Glomerular visceral epithelial cell (primary cell): Measurements from ENCODE around the gene PPIA.

Experiments used
- DNase-seq: peaks from one replicate; pipeline ENCODE4 v3.0.0-alpha.2; 2016; ENCODE audit errors: extremely low spot score

PPIA gene

DNA sequence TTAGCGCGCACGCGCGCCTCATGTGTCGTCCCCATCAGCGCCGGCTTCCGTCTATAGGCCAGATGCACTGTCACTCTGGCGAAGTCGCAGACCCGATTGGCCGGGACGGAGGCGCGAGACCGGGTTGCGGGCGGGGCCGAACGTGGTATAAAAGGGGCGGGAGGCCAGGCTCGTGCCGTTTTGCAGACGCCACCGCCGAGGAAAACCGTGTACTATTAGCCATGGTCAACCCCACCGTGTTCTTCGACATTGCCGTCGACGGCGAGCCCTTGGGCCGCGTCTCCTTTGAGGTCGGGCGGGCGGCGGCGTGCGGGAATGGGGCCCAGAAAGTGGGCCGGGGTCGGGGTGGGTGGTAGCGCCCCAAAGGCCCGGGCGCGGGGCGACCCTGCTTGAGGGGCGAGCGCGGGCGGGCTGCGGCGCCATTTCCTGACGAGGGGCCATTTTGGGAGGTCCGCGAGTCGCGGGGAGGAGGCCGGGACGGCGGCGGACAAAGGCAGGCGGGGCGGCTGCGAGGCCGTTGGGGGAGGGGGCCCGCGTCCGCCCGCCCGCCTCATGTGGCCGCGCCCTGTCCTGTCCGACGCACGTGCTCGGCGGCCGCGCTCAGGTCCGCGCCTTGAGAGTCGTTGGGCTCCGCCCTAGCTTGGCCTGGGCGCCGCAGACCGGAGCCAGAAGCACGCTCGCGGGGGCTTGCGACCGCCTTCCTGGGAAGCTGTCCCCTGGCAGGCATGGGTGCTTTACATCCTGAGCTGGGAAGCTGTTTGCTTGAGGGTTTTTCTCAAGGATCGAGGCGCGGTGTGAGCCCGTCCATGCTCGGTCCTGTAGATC lies at the start of gene PPIA:
TSS of gene PPIA (plus strand) at position 178 of the 825 bp plus-strand sequence. CDS start at position 222, 44 bp downstream.
- DNase-seq = peak; percentile 98

DNA sequence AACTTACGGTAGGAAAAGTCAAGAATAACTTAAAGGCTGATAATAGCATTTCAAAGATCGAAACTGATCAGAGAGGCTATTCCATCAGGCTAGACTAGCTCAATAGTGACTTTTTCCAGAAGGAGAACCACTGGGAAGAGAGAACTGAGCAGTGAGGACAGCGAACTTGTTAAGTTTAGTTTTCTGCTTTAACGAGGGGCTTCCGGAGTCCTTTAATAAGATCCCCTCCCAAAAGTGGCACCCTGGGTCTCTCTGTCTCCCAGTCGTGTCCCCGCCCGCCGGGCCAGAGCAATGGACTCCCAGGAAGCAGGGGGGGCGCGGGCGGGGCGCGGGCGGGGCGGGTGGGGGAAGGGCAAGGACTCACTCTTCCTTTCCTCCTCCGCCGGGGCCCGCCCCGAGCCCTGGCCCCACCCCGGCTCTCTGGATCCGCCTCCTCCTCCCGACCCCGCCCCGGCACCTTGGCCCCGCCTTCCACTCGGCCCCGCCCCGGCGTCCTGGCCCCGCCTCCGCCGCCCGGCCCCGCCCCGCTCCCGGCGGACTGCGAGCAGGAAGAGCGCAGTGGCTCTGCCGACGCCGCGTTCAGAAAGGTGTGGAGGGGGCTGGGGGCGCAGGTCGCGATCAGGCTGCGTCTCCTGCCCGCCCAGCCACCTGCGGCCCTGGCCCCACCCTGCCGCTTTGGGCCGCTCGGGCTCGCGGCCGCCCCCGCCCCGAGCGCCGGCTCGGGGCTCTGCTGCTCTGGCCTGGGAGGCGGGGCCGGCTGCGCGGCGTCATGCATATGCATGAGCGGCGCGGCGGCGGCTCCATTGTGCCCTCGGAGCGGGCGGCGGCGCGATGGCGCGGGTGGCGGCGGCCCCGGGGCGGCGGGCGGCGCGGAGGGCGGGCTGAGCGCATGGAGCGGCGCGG lies 48.2 kb upstream of the PPIA start, which contains the start of gene ZMIZ2:
TSS of gene ZMIZ2 (plus strand) at position 803 of the 903 bp plus-strand sequence. CDS start 7,403 bp downstream, outside the sequence.
- peak; percentile 92 for DNase-seq

DNA sequence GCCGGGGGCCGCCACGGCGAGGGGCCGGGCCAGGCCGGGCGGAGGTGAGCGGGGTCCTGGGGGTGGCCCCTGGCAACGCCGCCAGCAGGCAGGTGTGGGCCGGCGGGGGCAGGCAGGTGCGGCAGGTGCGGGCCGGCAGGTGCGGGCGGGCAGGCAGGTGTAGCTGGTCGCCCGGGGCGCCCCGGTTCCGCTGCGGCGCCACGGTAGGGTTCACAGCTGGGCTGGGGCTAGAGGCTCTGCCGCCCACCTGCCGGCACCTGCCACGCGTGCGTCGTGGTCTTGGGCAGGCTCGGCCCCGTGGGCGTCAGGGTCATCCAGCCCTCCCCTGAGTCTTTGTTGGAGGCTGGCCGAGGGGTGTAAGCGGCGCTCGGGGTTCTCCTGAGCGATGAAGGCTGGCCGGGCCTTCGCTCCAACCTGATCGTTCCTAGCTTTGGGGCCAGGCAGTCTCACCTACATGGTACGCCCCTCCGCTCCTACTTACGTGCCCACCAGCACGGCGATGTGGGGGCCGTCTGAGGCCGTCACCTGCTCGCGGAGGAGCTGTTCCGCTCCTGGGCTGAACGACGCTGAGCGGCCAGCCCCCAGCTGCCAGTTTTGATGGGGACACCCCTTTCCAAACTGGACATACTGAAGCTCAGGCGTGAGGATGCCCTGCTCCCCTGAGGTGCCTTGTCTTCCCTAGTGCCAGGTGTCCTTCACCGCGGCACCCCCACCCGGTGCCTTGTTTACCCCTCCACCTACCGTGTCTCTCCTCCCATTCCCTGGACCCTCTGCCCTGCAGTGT lies 47.3 kb upstream of the PPIA start:
- DNase-seq = no peak

DNA sequence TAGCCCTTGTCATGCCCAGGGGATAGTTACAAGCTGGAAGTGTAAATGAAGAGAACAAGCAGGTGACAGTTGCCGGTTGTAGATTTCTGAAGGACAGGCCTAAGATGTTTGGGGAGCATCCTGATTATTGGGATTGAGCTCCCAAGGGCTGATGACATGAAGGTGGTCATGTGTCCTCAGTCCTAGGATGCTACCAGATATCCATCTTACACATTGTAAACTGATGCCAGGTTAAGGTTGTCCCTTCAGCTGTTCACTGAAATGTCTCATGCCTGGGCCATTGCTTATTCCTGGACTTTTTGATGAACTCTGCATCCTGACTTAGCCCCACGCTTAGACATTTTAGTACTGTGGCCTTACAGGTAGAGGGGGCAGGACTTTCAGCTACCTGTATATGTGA lies 46.5 kb upstream of the PPIA start:
- no peak for DNase-seq

GRCh38 chr7:44750424-44750823 lies 46.1 kb upstream of the PPIA start:
- no peak for DNase-seq

GRCh38 chr7:44750921-44751571 lies 45.4 kb upstream of the PPIA start:
- DNase-seq = peak; percentile 80

DNA sequence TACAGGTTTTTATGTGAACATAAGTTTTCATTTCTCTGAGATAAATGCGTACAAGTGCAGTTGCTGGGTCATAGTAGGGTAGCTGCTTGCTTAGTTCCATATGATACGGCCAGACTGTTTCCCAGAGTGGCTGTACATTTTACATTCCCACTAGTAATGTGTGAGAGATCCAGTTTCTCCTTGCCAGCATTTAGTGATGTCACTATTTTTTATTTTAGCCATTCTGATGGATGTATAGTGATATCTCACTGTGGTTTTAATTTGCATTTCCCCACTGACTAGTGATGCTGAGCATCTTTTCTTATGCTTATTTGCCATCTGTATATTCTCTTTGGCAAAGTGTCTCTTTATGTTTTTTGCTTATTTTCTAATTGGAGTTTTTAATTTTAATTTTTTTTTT lies 43.7 kb upstream of the PPIA start:
- DNase-seq = no peak

- DNase-seq = no peak
Observed at GRCh38 chr7:44754802-44755697, 41.4 kb upstream of the PPIA start.

DNA sequence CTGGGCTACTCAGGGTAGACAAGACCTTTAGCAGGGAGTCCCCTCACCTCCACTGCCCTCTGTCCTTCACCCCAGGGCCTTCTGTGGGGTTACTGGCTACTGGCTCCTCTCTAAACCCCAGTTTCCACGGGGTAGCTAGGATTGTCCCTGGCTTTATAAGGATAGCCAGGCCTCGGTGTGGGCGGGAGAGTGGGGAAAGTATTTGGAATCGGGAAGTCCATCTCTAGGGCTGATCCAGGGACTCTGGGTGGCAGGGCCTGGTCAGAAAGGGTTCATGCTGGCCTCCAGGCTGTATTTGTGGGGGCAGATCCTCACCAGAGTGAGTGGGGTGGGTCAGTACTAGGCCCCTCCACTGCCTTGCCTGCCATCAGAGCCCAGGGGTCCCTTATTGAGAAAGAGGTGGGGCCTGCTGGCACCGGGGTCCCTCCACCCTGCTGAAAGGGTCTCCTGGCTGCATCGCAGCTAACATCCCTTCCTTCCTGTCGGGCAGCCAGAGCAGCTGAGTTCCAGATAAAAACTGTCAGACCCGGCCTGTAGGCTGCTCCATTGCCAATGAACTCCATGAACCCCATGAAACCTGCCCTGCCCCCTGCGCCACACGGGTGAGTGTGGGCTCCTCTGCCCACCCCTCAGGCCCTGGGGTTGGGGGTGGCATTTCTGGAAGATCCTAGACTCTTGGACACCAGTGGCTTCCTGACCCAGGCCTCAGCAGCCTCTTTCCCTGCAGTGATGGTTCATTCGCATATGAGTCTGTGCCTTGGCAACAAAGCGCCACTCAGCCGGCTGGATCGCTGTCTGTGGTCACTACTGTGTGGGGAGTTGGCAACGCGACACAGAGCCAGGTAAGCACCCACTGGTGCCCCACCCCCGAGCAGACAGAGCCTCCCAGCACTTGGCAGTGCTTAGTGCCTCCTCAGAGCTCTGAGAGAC lies 40.5 kb upstream of the PPIA start:
- no peak for DNase-seq

DNA sequence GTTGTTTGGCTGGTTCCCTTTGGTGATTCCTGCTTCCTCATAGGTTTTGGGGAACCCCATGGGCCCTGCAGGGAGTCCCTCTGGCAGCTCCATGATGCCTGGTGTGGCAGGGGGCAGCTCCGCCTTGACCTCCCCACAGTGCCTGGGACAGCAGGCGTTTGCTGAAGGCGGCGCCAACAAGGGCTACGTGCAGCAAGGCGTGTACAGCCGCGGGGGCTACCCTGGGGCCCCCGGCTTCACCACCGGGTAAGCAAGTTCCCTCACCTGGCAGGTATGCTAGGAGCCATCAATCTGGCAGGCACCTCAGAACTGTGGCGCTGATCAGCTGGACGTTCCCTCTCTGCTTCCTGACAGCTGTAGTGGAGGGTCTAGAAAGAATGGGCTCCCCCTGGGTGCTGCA lies 39.6 kb upstream of the PPIA start:
- DNase-seq = no peak

DNA sequence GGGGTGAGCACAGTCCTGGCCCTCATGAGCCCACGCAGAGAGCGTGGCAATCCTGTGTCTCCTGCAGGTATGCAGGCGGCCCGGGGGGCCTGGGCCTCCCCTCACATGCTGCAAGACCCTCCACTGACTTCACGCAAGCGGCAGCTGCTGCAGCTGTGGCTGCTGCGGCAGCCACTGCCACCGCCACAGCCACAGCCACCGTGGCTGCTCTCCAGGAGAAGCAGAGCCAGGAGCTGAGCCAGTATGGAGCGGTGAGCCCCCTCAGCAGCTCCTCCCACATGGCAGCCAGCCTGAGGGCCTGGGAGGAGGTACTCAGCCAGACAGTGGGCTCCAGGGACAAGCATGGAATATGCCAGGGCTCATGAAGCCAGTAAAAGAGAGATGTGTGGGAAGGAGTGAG lies 39.2 kb upstream of the PPIA start:
- no peak for DNase-seq

DNA sequence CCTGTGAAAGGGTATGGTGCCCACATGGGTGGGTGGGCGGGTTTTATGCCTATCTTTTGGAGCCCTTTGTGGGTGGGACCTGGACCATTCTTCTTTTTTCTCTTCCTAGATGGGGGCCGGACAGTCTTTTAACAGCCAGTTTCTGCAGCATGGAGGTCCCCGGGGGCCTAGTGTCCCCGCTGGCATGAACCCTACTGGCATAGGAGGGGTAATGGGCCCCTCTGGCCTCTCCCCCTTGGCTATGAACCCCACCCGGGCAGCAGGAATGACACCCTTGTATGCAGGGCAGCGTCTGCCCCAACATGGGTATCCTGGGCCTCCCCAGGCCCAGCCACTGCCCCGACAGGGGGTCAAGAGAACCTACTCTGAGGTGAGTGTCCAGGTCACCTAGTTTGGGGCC lies 38.7 kb upstream of the PPIA start:
- no peak for DNase-seq

- no peak for DNase-seq
Observed at GRCh38 chr7:44759246-44759645, 37.2 kb upstream of the PPIA start.

DNA sequence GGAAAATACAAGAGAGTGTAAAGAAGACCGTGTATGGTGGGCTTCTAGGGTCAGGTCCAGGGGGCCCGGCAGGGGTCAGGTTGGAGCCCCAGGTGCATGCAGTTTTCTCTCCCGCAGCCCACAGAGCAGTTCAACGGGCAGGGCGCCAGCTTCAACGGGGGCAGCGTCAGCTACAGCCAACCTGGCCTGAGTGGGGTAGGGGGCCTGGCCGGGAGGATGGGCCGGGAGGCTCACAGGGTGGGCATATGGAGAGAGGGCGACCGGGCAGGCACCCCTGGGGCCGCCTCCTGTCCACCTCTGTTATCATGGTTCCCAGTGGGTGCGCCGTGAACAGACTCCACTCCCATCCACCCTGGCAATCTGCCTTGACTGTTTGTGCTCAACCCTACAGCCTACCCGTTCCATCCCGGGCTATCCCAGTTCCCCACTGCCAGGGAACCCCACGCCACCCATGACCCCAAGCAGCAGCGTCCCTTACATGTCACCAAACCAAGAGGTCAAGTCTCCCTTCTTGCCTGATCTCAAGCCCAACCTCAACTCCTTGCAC lies 36.4 kb upstream of the PPIA start:
- DNase-seq = no peak

DNA sequence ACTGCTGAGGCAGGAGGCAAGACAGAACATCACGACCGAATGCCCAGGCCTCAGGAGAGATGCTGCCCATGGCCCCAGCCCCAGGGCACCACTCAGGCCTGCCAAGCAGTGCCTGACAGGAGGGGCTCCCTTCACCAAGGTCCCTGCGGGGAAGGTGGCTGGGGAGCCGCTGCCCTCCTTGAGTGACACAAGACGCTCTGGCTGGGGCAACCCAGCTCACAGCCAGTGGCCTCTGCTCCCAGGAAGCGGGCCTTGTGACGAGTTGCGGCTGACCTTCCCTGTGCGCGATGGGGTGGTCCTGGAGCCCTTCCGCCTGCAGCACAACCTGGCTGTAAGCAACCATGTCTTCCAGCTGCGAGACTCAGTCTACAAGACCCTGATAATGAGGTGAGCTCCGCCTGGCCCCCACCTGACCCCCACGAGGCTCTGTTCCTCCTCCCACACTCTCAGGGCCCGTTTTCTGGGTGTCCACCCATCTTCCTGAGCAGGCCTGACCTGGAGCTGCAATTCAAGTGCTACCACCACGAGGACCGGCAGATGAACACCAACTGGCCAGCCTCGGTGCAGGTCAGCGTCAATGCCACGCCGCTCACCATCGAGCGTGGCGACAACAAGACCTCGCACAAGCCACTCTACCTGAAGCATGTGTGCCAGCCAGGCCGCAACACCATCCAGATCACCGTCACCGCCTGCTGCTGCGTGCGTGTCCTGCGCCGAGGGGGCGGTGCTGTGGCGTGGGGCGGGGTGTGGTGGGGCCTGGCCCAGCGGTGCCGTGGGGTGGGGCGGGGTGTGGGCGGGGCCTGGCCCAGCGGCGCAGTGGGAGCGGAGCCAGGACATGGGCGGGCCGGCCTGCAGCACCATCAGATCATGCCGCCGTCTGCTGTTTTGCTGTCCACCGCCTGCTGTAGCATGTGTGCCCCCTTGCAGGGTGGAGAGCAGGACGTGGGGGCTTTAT lies 35.0 kb upstream of the PPIA start:
- DNase-seq = no peak

DNA sequence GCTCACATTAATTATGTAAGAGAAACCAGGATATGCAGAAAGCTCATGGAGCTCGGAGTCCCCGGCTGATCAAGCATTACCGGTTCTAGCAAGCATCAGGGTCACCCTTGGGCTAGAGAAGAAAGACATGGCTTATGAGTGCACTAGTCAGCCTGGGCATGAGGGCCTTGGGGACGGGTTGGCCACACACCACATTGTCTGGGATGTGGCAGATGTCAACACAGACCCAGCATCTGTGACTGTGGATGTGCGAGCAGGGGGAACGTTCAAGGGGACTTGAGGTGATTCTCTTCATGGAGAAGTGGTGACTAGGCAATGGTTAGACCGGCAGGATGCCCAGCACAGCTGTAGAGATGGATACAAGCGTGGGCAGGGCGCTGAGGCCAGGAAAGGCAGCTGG lies 34.2 kb upstream of the PPIA start:
- DNase-seq = no peak

DNA sequence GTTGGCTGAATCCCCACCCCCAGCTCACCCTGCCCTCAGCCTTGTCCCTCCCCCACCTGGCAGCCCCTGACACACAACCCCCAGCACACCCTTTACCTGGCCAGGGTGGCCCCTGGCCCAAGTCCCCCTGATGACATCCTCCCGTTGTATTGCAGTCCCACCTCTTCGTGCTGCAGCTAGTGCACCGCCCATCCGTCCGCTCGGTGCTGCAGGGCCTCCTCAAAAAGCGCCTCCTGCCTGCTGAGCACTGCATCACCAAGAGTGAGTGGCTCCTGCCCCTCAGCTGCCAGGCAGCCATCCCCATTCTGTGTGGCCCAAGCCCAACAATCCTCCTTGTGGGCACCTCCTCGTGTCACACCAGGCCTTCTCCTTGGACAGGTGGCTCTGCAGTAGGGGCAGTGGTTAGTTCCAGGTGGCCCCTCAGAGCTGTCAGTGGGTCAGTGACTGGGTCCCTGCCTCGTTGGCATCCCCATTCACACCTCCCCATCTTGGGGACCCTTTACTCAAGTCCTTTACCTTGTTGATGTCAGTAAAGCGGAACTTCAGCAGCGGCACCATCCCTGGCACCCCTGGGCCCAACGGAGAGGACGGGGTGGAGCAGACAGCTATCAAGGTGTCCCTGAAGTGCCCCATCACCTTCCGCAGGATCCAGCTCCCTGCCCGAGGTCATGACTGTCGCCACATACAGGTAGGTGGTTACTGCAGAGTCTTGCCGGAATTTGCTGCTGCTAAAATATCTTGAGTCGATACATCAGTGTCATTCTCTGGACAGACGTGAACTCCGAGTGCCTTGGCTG lies 33.6 kb upstream of the PPIA start:
- no peak for DNase-seq
